Stimulated activated CD8-positive, alpha-beta memory T cell treated with anti-CD3 and anti-CD28 coated beads, Interleukin-7, amount 100 ng/mL, for 24 hours (primary cell): ENCODE measurements around the gene IL15RA.
"Not testable (repeated sequence)": the region's sequence is repeated elsewhere in the genome, so short reads cannot be mapped to it uniquely, and the experiment has no call there.

Experiments
- DNase-seq: peaks from one replicate; pipeline ENCODE4 v3.0.0-alpha.2; 2020; ENCODE audit warnings: low read depth

The IL15RA gene

GRCh38 chr10:6005856-6006395, 28.6 kb upstream of the IL15RA start:
- no peak for DNase-seq

- not testable (repeated sequence) for DNase-seq
Observed at GRCh38 chr10:6005161-6005804, 27.9 kb upstream of the IL15RA start.

- no peak for DNase-seq
Observed at GRCh38 chr10:6002809-6003510, 25.6 kb upstream of the IL15RA start.

- DNase-seq, result no peak
Observed at GRCh38 chr10:5999440-6000165, 22.3 kb upstream of the IL15RA start.

GRCh38 chr10:5996696-5997095, 19.4 kb upstream of the IL15RA start:
- no peak for DNase-seq

GRCh38 chr10:5992398-5992797, 15.1 kb upstream of the IL15RA start:
- no peak for DNase-seq

GRCh38 chr10:5991708-5992107, 14.4 kb upstream of the IL15RA start:
- no peak for DNase-seq

- DNase-seq, result no peak
Observed at GRCh38 chr10:5989756-5990155, 12.4 kb upstream of the IL15RA start.

GRCh38 chr10:5988336-5988920, 11.1 kb upstream of the IL15RA start:
- no peak for DNase-seq

- DNase-seq, result no peak
Observed at GRCh38 chr10:5987747-5988146, 10.4 kb upstream of the IL15RA start.

GRCh38 chr10:5985029-5985428, 7.7 kb upstream of the IL15RA start:
- no peak for DNase-seq

- no peak for DNase-seq
Observed at GRCh38 chr10:5983774-5984173, 6.4 kb upstream of the IL15RA start.

GRCh38 chr10:5981529-5981928, 4.2 kb upstream of the IL15RA start:
- no peak for DNase-seq

GRCh38 chr10:5978230-5978489, 817 bp upstream of the IL15RA start:
- DNase-seq, result no peak

- DNase-seq, result peak; percentile 19
Observed at GRCh38 chr10:5976512-5977470, 552 bp downstream of the IL15RA start.

GRCh38 chr10:5975641-5976473, 1.5 kb downstream of the IL15RA start:
- DNase-seq, result peak; percentile 21

- DNase-seq, result no peak
Observed at GRCh38 chr10:5973069-5973468, 4.3 kb downstream of the IL15RA start.

GRCh38 chr10:5971886-5972285, 5.5 kb downstream of the IL15RA start:
- no peak for DNase-seq

GRCh38 chr10:5971315-5971832, 6.0 kb downstream of the IL15RA start:
- no peak for DNase-seq

GRCh38 chr10:5970527-5970926, 6.8 kb downstream of the IL15RA start:
- DNase-seq, result no peak
